HG02981 (cell line): ENCODE data around the gene FBXL22.

Experiments
- ATAC-seq: cut with Tn5 transposase; IDR thresholded peaks from one replicate; pipeline ENCODE4 v1.9.1; 2021; ENCODE audit warnings: mild to moderate bottlenecking, moderate library complexity; ENCODE audit not compliant: unreplicated experiment

FBXL22 gene

GRCh38 chr15:63597038-63597790 is at the start of gene FBXL22:
Gene FBXL22, plus strand, starts transcription at chr15:63597387. Its CDS starts 6 bp downstream, at chr15:63597393.
- ATAC-seq = no peak

- ATAC-seq = no peak
Measured at GRCh38 chr15:63551400-63551799, 45.8 kb upstream of the FBXL22 start.

GRCh38 chr15:63553388-63553791 is 43.8 kb upstream of the FBXL22 start:
- no peak for ATAC-seq

GRCh38 chr15:63554337-63554927 is 42.8 kb upstream of the FBXL22 start:
- no peak for ATAC-seq

GRCh38 chr15:63555507-63555906 is 41.7 kb upstream of the FBXL22 start:
- no peak for ATAC-seq

GRCh38 chr15:63556246-63556645 is 40.9 kb upstream of the FBXL22 start:
- no peak for ATAC-seq

- ATAC-seq = no peak
Measured at GRCh38 chr15:63556736-63557135, 40.5 kb upstream of the FBXL22 start.

GRCh38 chr15:63559753-63560152 is 37.4 kb upstream of the FBXL22 start:
- ATAC-seq = no peak

GRCh38 chr15:63560741-63561448 is 36.3 kb upstream of the FBXL22 start:
- no peak for ATAC-seq

GRCh38 chr15:63564093-63564492 is 33.1 kb upstream of the FBXL22 start:
- no peak for ATAC-seq

- ATAC-seq = no peak
Measured at GRCh38 chr15:63565536-63566186, 31.5 kb upstream of the FBXL22 start.

GRCh38 chr15:63572749-63573464 is 24.3 kb upstream of the FBXL22 start:
- ATAC-seq = no peak

GRCh38 chr15:63573533-63573932 is 23.7 kb upstream of the FBXL22 start:
- no peak for ATAC-seq

- no peak for ATAC-seq
Measured at GRCh38 chr15:63575312-63575711, 21.9 kb upstream of the FBXL22 start.

- ATAC-seq = no peak
Measured at GRCh38 chr15:63576441-63576840, 20.7 kb upstream of the FBXL22 start.

- no peak for ATAC-seq
Measured at GRCh38 chr15:63582179-63582578, 15.0 kb upstream of the FBXL22 start.

- no peak for ATAC-seq
Measured at GRCh38 chr15:63582718-63583426, 14.3 kb upstream of the FBXL22 start.

GRCh38 chr15:63586790-63587189 is 10.4 kb upstream of the FBXL22 start:
- no peak for ATAC-seq

- ATAC-seq = no peak
Measured at GRCh38 chr15:63587527-63587926, 9.7 kb upstream of the FBXL22 start.

GRCh38 chr15:63588826-63589225 is 8.4 kb upstream of the FBXL22 start:
- no peak for ATAC-seq
